Measurements from ENCODE around the gene DYNC1LI2. TPM values are rescaled to one million over a fixed set of nuclear protein-coding genes. Genes with fewer than 3 reads are reported as not detected.

Gene DYNC1LI2
- total and polyA plus RNA-seq, 10 of the 15 experiments (the other 5 are each of a cell fraction or from before 2014, with no cell fraction given), result 6.0 to 46.5 (median 33.7) TPM

DNA sequence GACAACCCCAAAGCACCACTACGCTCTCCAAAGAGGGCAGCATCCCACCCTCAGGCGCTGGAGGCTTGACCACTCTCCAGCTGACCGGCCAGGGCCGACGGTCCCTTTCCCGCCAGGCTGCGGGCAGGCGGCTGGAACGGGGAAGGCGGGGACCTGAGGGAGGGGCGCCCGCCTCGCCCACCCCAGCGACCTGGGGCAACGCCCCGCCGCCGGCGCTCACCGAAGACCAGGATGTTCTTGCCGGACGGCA lies 431 bp downstream of the DYNC1LI2 start (continued):
- TF ChIP-seq, protein P1, sequence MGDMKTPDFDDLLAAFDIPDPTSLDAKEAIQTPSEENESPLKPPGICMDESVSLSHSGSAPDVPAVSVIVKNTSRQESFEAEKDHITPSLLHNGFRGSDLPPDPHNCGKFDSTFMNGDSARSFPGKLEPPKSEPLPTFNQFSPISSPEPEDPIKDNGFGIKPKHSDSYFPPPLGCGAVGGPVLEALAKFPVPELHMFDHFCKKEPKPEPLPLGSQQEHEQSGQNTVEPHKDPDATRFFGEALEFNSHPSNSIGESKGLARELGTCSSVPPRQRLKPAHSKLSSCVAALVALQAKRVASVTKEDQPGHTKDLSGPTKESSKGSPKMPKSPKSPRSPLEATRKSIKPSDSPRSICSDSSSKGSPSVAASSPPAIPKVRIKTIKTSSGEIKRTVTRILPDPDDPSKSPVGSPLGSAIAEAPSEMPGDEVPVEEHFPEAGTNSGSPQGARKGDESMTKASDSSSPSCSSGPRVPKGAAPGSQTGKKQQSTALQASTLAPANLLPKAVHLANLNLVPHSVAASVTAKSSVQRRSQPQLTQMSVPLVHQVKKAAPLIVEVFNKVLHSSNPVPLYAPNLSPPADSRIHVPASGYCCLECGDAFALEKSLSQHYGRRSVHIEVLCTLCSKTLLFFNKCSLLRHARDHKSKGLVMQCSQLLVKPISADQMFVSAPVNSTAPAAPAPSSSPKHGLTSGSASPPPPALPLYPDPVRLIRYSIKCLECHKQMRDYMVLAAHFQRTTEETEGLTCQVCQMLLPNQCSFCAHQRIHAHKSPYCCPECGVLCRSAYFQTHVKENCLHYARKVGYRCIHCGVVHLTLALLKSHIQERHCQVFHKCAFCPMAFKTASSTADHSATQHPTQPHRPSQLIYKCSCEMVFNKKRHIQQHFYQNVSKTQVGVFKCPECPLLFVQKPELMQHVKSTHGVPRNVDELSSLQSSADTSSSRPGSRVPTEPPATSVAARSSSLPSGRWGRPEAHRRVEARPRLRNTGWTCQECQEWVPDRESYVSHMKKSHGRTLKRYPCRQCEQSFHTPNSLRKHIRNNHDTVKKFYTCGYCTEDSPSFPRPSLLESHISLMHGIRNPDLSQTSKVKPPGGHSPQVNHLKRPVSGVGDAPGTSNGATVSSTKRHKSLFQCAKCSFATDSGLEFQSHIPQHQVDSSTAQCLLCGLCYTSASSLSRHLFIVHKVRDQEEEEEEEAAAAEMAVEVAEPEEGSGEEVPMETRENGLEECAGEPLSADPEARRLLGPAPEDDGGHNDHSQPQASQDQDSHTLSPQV (IDR thresholded peaks at IDR 0.05), result no peak
- TF ChIP-seq, protein P2, sequence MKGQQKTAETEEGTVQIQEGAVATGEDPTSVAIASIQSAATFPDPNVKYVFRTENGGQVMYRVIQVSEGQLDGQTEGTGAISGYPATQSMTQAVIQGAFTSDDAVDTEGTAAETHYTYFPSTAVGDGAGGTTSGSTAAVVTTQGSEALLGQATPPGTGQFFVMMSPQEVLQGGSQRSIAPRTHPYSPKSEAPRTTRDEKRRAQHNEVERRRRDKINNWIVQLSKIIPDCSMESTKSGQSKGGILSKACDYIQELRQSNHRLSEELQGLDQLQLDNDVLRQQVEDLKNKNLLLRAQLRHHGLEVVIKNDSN (IDR thresholded peaks at IDR 0.05; ENCODE audit: borderline replicate concordance, extremely low read length, insufficient read depth, low read depth, low read length), result no peak
- no peak for TF ChIP-seq KDM1A (IDR thresholded peaks at IDR 0.05; ENCODE audit: borderline replicate concordance)
- TF ChIP-seq CEBPB (IDR thresholded peaks at IDR 0.05; ENCODE audit: borderline replicate concordance in 1 of 2, low read depth in 2 of 2, low read length in 2 of 2), result no peak

GRCh38 chr16:66750279-66751052 lies 943 bp downstream of the DYNC1LI2 start:
- Histone ChIP-seq H3K9ac (ENCODE audit: control insufficient read depth, insufficient read depth, low read length) (peak overlapping the region; percentile 92), H3K4me3 (peak overlapping the region; percentile 84), H3K27me3 (replicated peaks in 1 of 2; ENCODE audit: control insufficient read depth in 2 of 2, insufficient read depth in 2 of 2, low read length in 1 of 2) (peaks cover 0 to 3% of the 10 kb centered on the region in 2 experiments; a peak in 1 of 4 replicates), H4K20me1 (ENCODE audit: control insufficient read depth, insufficient read depth) (no peaks in the 10 kb centered on the region), H3K9me3 (replicated peaks; ENCODE audit: control insufficient read depth, insufficient read depth, low read length) (no peaks in the 10 kb centered on the region), H2AFZ (ENCODE audit: control insufficient read depth, low read depth, low read length) (no peak overlapping the region), H3K79me2 (ENCODE audit: control insufficient read depth, insufficient read depth, low read length) (peaks cover 32% of the 10 kb centered on the region), H3K4me1 (ENCODE audit: control insufficient read depth, insufficient read depth, low read length) (peaks cover 7% of the 10 kb centered on the region), H3K27ac (ENCODE audit: control insufficient read depth, insufficient read depth) (peak overlapping the region; percentile 92), H3K4me2 (ENCODE audit: control insufficient read depth, insufficient read depth) (peak overlapping the region; percentile 94), H3K36me3 (ENCODE audit: control insufficient read depth in 2 of 2, insufficient read depth in 2 of 2, low read length in 1 of 2) (peaks cover 2 to 8% of the 10 kb centered on the region in 2 experiments; a peak in 3 of 4 replicates)
- ChIA-PET SMC1A (ENCODE audit: uncharacterized antibody, unreplicated experiment) (interaction anchor here (0.9 to 2.0 kb wide), 3 partner anchors 22 to 345 kb away, joined by 3 to 8 read pairs (median 5); no protein-coding TSS in a partner anchor), RAD21 (ENCODE audit: unreplicated experiment) (interaction anchor here (0.8 to 1.8 kb wide), 3 partner anchors 80 to 343 kb away, joined by 4 read pairs; partner anchors contain the start of gene NAE1), CTCF (interaction anchor here (1.0 to 3.1 kb wide), 6 partner anchors 11 to 343 kb away, joined by 3 to 43 read pairs (median 10); partner anchors contain the start of gene NAE1), POLR2A (no interaction called here)
- TF ChIP-seq RUNX3 (IDR thresholded peaks at IDR 0.05; ENCODE audit: low read length), result peak; percentile 41; the same call in 1 of the 2 replicates
- no peak for TF ChIP-seq MXI1 (IDR thresholded peaks at IDR 0.05; ENCODE audit: low read depth, low read length)
- TF ChIP-seq ZBTB33 (IDR thresholded peaks at IDR 0.05), result no peak
- no peak for TF ChIP-seq CEBPB (IDR thresholded peaks at IDR 0.05; ENCODE audit: borderline replicate concordance in 1 of 2, low read depth in 2 of 2, low read length in 2 of 2)
- TF ChIP-seq CHD2 (IDR thresholded peaks at IDR 0.05; ENCODE audit: borderline replicate concordance, low read depth, low read length), result no peak
- DNase-seq (ENCODE audit: low read depth, low spot score) (no peak), ATAC-seq (peak; percentile 22), FAIRE-seq (no peak)
- intact Hi-C loops (cut with micrococcal nuclease; ENCODE audit: unreplicated experiment), result loop anchor here (5.0 kb wide), 1 partner anchor 177 kb away; the partner anchor contains the start of gene RRAD
- in situ Hi-C loops (cut with MboI), result no loop called here
- WGBS (ENCODE audit: insufficient coverage, insufficient replicate concordance, low lambda C conversion rate, missing lambda C conversion rate), result 13% methylated on average over 12 of the region's 12 CpGs
- no TSS peak for BruUV-seq (replicated peaks)
